ENCODE results near the gene LONP1.

The LONP1 gene

GRCh38 chr19:5654931-5655330 lies 65.0 kb downstream of the LONP1 start:
- no peak for DNase-seq

GRCh38 chr19:5652261-5652660 lies 67.7 kb downstream of the LONP1 start:
- DNase-seq = no peak

GRCh38 chr19:5651361-5651760 lies 68.6 kb downstream of the LONP1 start:
- DNase-seq = no peak

GRCh38 chr19:5648464-5648863 lies 71.5 kb downstream of the LONP1 start:
- DNase-seq = no peak

- no peak for DNase-seq
These were observed 73.2 kb downstream of the LONP1 start for GRCh38 chr19:5646703-5647102.

- no peak for DNase-seq
These were observed 74.5 kb downstream of the LONP1 start for GRCh38 chr19:5645409-5645808.

- DNase-seq = no peak
These were observed 75.9 kb downstream of the LONP1 start for GRCh38 chr19:5644037-5644436.

- no peak for DNase-seq
These were observed 76.9 kb downstream of the LONP1 start for GRCh38 chr19:5643060-5643459.

GRCh38 chr19:5642204-5642603 lies 77.7 kb downstream of the LONP1 start:
- DNase-seq = no peak

Measured in right kidney (tissue), 1 donor.